SK-N-SH treated with all-trans-retinoic acid at 6 μM for 48 hours (cell line): ENCODE data around the gene ASPA.

Experiments used
- ARNTL ChIP-seq: fragments of 450-650 bp; formaldehyde crosslinking; IDR thresholded peaks from 2 replicates; pipeline ENCODE4 v1.5.0; 2020; ENCODE audit warnings: low read depth, mild to moderate bottlenecking, moderate library complexity, borderline replicate concordance
- BACH2 ChIP-seq: fragments of 250-450 bp; sonication (Bioruptor Pico); IDR thresholded peaks from 2 replicates; pipeline ENCODE4 v1.9.0; 2021; ENCODE audit warnings: mild to moderate bottlenecking, borderline replicate concordance
- CREB5 ChIP-seq: fragments of 250-450 bp; sonication (Bioruptor Pico); IDR thresholded peaks from 2 replicates; pipeline ENCODE4 v1.5.1; 2020; ENCODE audit warnings: low read depth, mild to moderate bottlenecking, moderate library complexity
- PATZ1 ChIP-seq: fragments of 250-450 bp; sonication (Bioruptor Pico); IDR thresholded peaks from 2 replicates; pipeline ENCODE4 v1.8.0; 2020; ENCODE audit warnings: mild to moderate bottlenecking, moderate library complexity, borderline replicate concordance
- RARB ChIP-seq: fragments of 250-450 bp; sonication (Bioruptor Pico); IDR thresholded peaks from 2 replicates; pipeline ENCODE4 v1.8.0; 2021; ENCODE audit warnings: mild to moderate bottlenecking, moderate library complexity
- SNAI2 ChIP-seq: fragments of 250-450 bp; sonication (Bioruptor Pico); IDR thresholded peaks from 2 replicates; pipeline ENCODE4 v1.5.0; 2020; ENCODE audit warnings: mild to moderate bottlenecking, moderate library complexity
- TSHZ2 ChIP-seq: fragments of 250-450 bp; sonication (Bioruptor Pico); IDR thresholded peaks from 2 replicates; pipeline ENCODE4 v1.5.0; 2020; ENCODE audit warnings: mild to moderate bottlenecking, moderate library complexity
- ZC3H10 ChIP-seq: fragments of 250-450 bp; sonication (Bioruptor Pico); IDR thresholded peaks from 2 replicates; pipeline ENCODE4 v1.5.1; 2021; ENCODE audit warnings: mild to moderate bottlenecking, moderate library complexity
- ZFP3 ChIP-seq: fragments of 250-450 bp; sonication (Bioruptor Pico); IDR thresholded peaks from 2 replicates; pipeline ENCODE4 v1.5.0; 2020; ENCODE audit warnings: mild to moderate bottlenecking, moderate library complexity
- ZFP30 ChIP-seq: fragments of 450-650 bp; formaldehyde crosslinking; IDR thresholded peaks from 2 replicates; pipeline ENCODE4 v1.5.0; 2022; ENCODE audit warnings: mild to moderate bottlenecking, moderate library complexity
- ZNF8 ChIP-seq: fragments of 450-650 bp; formaldehyde crosslinking; IDR thresholded peaks from 2 replicates; pipeline ENCODE4 v1.5.0; 2020; ENCODE audit warnings: mild to moderate bottlenecking, moderate library complexity
- TF ChIP-seq, protein P1 (sequence below): fragments of 250-450 bp; sonication (Bioruptor Pico); IDR thresholded peaks from 2 replicates; pipeline ENCODE4 v1.5.1; 2021; ENCODE audit warnings: mild to moderate bottlenecking, moderate library complexity

DNA sequence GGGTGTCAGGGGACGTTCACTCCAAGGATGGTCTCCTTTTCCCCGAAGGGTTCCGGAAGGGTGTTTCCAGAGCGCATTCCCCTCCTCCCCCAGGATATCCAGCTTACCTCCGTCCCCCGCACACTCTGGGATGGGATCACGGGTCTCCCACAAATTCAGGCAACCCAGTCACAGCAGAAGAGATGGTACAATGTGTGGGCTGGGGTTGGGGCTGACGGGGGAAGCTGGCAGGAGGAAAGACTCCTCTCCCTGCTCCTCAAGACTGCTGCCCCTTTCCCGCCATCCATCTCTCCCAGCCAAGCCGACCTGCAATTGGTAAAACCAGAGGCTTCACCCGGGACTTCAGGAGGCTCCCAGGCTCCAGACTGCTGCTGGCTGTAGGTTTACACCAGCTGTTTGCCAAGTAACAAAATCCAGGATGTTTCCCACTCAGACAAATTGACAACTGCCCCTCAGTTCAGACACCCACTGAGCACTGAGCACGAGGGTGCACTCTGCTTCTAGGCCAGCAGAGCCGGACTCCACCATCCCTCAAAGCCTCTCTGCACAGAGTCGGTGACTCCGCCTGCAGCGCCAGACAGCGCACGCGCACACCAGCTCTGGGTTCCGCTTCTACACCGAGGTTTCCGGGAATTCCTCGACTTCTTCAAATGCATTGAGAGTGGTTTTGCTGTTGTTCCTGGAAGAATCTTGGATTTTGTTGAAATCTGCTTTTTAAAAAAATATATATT is 37.7 kb downstream of the ASPA start:
- TF ChIP-seq CREB5 (CRISPR knock-in tag) (no peak), RARB (CRISPR knock-in tag) (no peak), PATZ1 (CRISPR knock-in tag) (no peak), BACH2 (no peak), ARNTL (CRISPR knock-in tag) (no peak), SNAI2 (CRISPR knock-in tag) (no peak), ZFP3 (no peak), ZFP30 (no peak), ZC3H10 (CRISPR knock-in tag) (no peak), TSHZ2 (CRISPR knock-in tag) (no peak), ZNF8 (no peak)
- TF ChIP-seq, protein P1, sequence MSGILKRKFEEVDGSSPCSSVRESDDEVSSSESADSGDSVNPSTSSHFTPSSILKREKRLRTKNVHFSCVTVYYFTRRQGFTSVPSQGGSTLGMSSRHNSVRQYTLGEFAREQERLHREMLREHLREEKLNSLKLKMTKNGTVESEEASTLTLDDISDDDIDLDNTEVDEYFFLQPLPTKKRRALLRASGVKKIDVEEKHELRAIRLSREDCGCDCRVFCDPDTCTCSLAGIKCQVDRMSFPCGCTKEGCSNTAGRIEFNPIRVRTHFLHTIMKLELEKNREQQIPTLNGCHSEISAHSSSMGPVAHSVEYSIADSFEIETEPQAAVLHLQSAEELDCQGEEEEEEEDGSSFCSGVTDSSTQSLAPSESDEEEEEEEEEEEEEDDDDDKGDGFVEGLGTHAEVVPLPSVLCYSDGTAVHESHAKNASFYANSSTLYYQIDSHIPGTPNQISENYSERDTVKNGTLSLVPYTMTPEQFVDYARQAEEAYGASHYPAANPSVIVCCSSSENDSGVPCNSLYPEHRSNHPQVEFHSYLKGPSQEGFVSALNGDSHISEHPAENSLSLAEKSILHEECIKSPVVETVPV (CRISPR knock-in tag): no peak
